ENCODE results near the gene SLC2A8.

DNA sequence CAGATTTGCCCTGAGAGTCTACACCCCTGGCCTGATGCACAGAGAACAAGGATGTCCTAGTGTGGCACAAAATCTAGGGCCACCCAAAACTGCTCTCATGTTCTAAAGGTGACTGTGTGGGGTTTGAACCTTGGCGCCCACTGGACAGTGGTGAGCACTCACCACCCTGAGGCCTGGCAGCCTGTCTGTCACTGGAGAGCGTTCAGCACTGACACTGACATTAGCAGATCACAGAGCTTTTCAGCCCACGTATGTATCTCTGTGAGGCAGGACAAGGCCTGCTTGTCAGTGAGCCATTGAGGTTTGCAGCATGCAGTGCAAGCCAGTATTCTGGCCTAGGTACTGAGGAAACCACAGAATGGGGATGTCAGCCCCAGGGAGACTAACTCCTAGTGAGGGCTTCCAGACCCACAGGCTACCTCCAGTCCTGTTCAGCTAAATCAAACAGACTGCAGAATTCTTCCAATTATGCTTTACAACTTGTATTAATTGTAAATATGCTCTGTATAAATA lies 38.9 kb upstream of the SLC2A8 start:
- TF ChIP-seq, protein P1, sequence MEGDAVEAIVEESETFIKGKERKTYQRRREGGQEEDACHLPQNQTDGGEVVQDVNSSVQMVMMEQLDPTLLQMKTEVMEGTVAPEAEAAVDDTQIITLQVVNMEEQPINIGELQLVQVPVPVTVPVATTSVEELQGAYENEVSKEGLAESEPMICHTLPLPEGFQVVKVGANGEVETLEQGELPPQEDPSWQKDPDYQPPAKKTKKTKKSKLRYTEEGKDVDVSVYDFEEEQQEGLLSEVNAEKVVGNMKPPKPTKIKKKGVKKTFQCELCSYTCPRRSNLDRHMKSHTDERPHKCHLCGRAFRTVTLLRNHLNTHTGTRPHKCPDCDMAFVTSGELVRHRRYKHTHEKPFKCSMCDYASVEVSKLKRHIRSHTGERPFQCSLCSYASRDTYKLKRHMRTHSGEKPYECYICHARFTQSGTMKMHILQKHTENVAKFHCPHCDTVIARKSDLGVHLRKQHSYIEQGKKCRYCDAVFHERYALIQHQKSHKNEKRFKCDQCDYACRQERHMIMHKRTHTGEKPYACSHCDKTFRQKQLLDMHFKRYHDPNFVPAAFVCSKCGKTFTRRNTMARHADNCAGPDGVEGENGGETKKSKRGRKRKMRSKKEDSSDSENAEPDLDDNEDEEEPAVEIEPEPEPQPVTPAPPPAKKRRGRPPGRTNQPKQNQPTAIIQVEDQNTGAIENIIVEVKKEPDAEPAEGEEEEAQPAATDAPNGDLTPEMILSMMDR (IDR thresholded peaks at IDR 0.05): no peak
- TF ChIP-seq, protein P2, sequence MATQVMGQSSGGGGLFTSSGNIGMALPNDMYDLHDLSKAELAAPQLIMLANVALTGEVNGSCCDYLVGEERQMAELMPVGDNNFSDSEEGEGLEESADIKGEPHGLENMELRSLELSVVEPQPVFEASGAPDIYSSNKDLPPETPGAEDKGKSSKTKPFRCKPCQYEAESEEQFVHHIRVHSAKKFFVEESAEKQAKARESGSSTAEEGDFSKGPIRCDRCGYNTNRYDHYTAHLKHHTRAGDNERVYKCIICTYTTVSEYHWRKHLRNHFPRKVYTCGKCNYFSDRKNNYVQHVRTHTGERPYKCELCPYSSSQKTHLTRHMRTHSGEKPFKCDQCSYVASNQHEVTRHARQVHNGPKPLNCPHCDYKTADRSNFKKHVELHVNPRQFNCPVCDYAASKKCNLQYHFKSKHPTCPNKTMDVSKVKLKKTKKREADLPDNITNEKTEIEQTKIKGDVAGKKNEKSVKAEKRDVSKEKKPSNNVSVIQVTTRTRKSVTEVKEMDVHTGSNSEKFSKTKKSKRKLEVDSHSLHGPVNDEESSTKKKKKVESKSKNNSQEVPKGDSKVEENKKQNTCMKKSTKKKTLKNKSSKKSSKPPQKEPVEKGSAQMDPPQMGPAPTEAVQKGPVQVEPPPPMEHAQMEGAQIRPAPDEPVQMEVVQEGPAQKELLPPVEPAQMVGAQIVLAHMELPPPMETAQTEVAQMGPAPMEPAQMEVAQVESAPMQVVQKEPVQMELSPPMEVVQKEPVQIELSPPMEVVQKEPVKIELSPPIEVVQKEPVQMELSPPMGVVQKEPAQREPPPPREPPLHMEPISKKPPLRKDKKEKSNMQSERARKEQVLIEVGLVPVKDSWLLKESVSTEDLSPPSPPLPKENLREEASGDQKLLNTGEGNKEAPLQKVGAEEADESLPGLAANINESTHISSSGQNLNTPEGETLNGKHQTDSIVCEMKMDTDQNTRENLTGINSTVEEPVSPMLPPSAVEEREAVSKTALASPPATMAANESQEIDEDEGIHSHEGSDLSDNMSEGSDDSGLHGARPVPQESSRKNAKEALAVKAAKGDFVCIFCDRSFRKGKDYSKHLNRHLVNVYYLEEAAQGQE (IDR thresholded peaks at IDR 0.05; ENCODE audit: insufficient read depth in 1 of 2, low read depth in 2 of 2, low read length in 1 of 2): no peak
- TF ChIP-seq POLR2AphosphoS5 (IDR thresholded peaks at IDR 0.05; ENCODE audit: low read depth, low read length) (no peak), SIN3A (IDR thresholded peaks at IDR 0.05; ENCODE audit: borderline replicate concordance, insufficient read depth, low read depth, low read length) (no peak), TCF7L2 (IDR thresholded peaks at IDR 0.05; ENCODE audit: low read depth, low read length) (no peak)

All from Panc1 (cell line).